Hepatocyte (in vitro differentiated cells): ENCODE data around the gene DCDC2. TPM values are rescaled to one million over a fixed set of nuclear protein-coding genes. Genes with fewer than 3 reads are reported as not detected.
A peak's percentile ranks its signal among the peaks of the same experiment; 100 is the strongest.
"Not testable (repeated sequence)": the region's sequence is repeated elsewhere in the genome, so short reads cannot be mapped to it uniquely, and the experiment has no call there.

Source experiments
- DNase-seq: peaks from one replicate; pipeline ENCODE4 v3.0.0-alpha.2; 2016; ENCODE audit warnings: low spot score
- H2AFZ ChIP-seq: fragments of 200-600 bp; sonication (generic); 2 replicates; pipeline ENCODE4 v1.6.0; 2016; ENCODE audit warnings: antibody characterized with exemption, mild to moderate bottlenecking
- H3K27ac ChIP-seq: fragments of 200-600 bp; sonication (generic); 2 replicates; pipeline ENCODE4 v1.5.1; 2016; ENCODE audit warnings: mild to moderate bottlenecking
- H3K27me3 ChIP-seq: fragments of 200-600 bp; sonication (generic); 2 replicates; pipeline ENCODE4 v1.6.1; 2016
- H3K36me3 ChIP-seq: fragments of 200-600 bp; sonication (generic); replicated peaks from 2 replicates; pipeline ENCODE4 v1.5.1; 2016; ENCODE audit warnings: low read depth; ENCODE audit not compliant: insufficient read depth
- H3K4me1 ChIP-seq: fragments of 200-600 bp; sonication (generic); 2 replicates; pipeline ENCODE4 v1.5.1; 2016; ENCODE audit warnings: mild to moderate bottlenecking, moderate library complexity; ENCODE audit not compliant: insufficient read depth
- H3K4me2 ChIP-seq: fragments of 200-600 bp; sonication (generic); 2 replicates; pipeline ENCODE4 v1.6.0; 2016
- H3K4me3 ChIP-seq: fragments of 200-600 bp; sonication (generic); 2 replicates; pipeline ENCODE4 v1.5.1; 2016; ENCODE audit warnings: mild to moderate bottlenecking
- H3K79me2 ChIP-seq: fragments of 200-600 bp; sonication (generic); 2 replicates; pipeline ENCODE4 v1.6.0; 2017; ENCODE audit warnings: mild to moderate bottlenecking
- H3K9me2 ChIP-seq: fragments of 200-600 bp; sonication (generic); replicated peaks from 2 replicates; pipeline ENCODE4 v1.6.0; 2017; ENCODE audit warnings: mild to moderate bottlenecking; ENCODE audit not compliant: insufficient read depth
- H3K9me3 ChIP-seq: fragments of 200-600 bp; sonication (generic); 2 replicates; pipeline ENCODE4 v1.5.1; 2016; ENCODE audit warnings: low read depth, mild to moderate bottlenecking
- H4K20me1 ChIP-seq: fragments of 200-600 bp; sonication (generic); 2 replicates; pipeline ENCODE4 v1.6.0; 2016; ENCODE audit warnings: mild to moderate bottlenecking; ENCODE audit not compliant: insufficient read depth, poor library complexity, severe bottlenecking
- EZH2phosphoT487 ChIP-seq: fragments of 200-600 bp; sonication (generic); IDR thresholded peaks from one replicate; pipeline ENCODE4 v1.6.1; 2018; ENCODE audit warnings: antibody characterized with exemption, mild to moderate bottlenecking, low read depth, moderate library complexity; ENCODE audit not compliant: unreplicated experiment, severe bottlenecking
- whole genome bisulfite sequencing: methylation state at CpG from one replicate; pipeline ENCODE4 v1.1.6; 2016; ENCODE audit warnings: low lambda C conversion rate; ENCODE audit errors: missing lambda C conversion rate; 5-methylcytosine and 5-hydroxymethylcytosine counted together
- polyA plus RNA-seq: library from polyadenylated mRNA; unstranded; fragments of >200 nt; fragmentation: Nextera tagmentation; extraction: Ambion mirVana; gene quantifications from 2 replicates; pipeline ENCODE4 v1.2.1, GENCODE V29; 2016
- total RNA-seq: library from RNA; depleted of rRNA; stranded (reverse); fragments of >200 nt; gene quantifications from 2 replicates; pipeline ENCODE4 v1.2.3, GENCODE V29; 2014
- TF ChIP-seq, protein P1 (sequence below): fragments of 200-600 bp; sonication (generic); IDR thresholded peaks from 2 replicates; pipeline ENCODE4 v1.5.1; 2016; ENCODE audit warnings: antibody characterized with exemption, mild to moderate bottlenecking; ENCODE audit not compliant: poor library complexity

DCDC2 gene
- total and polyA plus RNA-seq, 2 experiments from 2014 or later = 2.7 to 4.7 TPM

GRCh38 chr6:24385536-24386269 lies 27.8 kb upstream of the DCDC2 start:
- no peak overlapping the region for H3K4me3 ChIP-seq
- no peak for TF ChIP-seq EZH2phosphoT487
- TF ChIP-seq, protein P1, sequence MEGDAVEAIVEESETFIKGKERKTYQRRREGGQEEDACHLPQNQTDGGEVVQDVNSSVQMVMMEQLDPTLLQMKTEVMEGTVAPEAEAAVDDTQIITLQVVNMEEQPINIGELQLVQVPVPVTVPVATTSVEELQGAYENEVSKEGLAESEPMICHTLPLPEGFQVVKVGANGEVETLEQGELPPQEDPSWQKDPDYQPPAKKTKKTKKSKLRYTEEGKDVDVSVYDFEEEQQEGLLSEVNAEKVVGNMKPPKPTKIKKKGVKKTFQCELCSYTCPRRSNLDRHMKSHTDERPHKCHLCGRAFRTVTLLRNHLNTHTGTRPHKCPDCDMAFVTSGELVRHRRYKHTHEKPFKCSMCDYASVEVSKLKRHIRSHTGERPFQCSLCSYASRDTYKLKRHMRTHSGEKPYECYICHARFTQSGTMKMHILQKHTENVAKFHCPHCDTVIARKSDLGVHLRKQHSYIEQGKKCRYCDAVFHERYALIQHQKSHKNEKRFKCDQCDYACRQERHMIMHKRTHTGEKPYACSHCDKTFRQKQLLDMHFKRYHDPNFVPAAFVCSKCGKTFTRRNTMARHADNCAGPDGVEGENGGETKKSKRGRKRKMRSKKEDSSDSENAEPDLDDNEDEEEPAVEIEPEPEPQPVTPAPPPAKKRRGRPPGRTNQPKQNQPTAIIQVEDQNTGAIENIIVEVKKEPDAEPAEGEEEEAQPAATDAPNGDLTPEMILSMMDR = no peak
- H2AFZ ChIP-seq = no peak overlapping the region
- H3K36me3 ChIP-seq = no peaks in the 10 kb centered on the region
- H3K9me3 ChIP-seq = no peaks in the 10 kb centered on the region
- 71% methylated on average over 8 of the region's 8 CpGs for WGBS
- no peak for DNase-seq
- no peaks in the 10 kb centered on the region for H3K4me1 ChIP-seq
- H3K27ac ChIP-seq = peak overlapping the region; percentile 36
- peak overlapping the region; percentile 27 for H3K4me2 ChIP-seq
- H3K79me2 ChIP-seq = peaks cover 4% of the 10 kb centered on the region
- no peaks in the 10 kb centered on the region for H4K20me1 ChIP-seq
- no peaks in the 10 kb centered on the region for H3K27me3 ChIP-seq
- H3K9me2 ChIP-seq = no peaks in the 10 kb centered on the region

- H3K27me3 ChIP-seq, H3K27ac ChIP-seq: not testable (repeated sequence)
Measured at GRCh38 chr6:24384369-24385130, 26.7 kb upstream of the DCDC2 start.

DNA sequence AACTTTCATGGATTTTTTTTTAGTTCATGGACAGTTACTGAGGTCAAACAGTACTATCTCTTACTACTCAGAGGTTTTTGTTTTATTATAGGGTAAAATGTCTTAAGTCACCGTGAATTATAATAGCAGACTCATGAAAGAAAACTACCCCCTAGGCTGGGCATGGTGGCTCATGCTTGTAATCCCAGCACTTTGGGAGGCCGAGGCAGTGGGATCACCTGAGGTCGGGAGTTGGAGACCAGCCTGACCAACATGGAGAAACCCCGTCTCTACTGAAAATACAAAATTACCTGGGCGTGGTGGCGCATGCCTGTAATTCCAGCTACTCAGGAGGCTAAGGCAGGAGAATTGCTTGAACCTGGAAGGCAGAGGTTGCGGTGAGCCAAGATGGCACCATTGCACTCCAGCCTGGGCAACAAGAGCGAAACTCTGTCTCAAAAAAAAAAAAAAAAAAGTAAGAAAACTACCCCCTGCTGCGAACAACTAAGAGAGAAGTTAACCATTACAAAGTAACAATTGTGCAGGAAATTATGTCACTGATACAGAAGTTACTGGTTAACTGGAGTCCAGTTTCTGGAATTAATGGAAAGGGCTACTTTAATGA lies 25.1 kb upstream of the DCDC2 start:
- H3K36me3 ChIP-seq, H4K20me1 ChIP-seq, H3K9me3 ChIP-seq, H3K4me3 ChIP-seq, H3K27me3 ChIP-seq, H3K9me2 ChIP-seq, H3K4me1 ChIP-seq, H2AFZ ChIP-seq: not testable (repeated sequence)
- DNase-seq = peak; percentile 29
- WGBS = 68% methylated on average over 9 of the region's 9 CpGs
- Histone ChIP-seq H3K4me2 (peak overlapping the region; percentile 59), H3K79me2 (peaks cover 11% of the 10 kb centered on the region), H3K27ac (peak overlapping the region; percentile 83)

More at GRCh38 chr6:24384369-24385130, 26.7 kb upstream of the DCDC2 start:
- not testable (repeated sequence) for H3K9me3 ChIP-seq, H3K9me2 ChIP-seq, H4K20me1 ChIP-seq, H3K4me2 ChIP-seq, DNase-seq, H2AFZ ChIP-seq, H3K4me3 ChIP-seq, H3K4me1 ChIP-seq, H3K36me3 ChIP-seq
- 90% methylated on average over 5 of the region's 5 CpGs for WGBS
- H3K79me2 ChIP-seq = peaks cover 11% of the 10 kb centered on the region

DNA sequence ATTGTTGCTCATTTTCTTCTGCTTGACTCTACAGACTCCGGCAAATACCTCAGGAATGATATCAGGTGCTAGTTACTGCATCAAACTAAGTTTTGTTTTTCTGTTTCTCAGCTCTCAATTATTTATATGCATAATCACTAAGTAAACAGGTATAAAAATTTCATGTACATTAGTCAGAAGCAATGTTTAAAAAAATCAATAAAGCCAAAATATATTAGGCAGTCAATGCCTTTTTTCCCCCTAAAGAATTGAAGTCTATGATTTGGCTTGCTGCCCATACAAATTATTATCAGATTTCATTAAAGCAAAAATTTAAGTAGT lies 24.3 kb upstream of the DCDC2 start:
- H3K36me3 ChIP-seq = no peaks in the 10 kb centered on the region
- no peaks in the 10 kb centered on the region for H3K9me3 ChIP-seq
- H3K79me2 ChIP-seq = peaks cover 11% of the 10 kb centered on the region
- DNase-seq = no peak
- H4K20me1 ChIP-seq = no peaks in the 10 kb centered on the region
- H3K27me3 ChIP-seq = no peaks in the 10 kb centered on the region
- no peaks in the 10 kb centered on the region for H3K4me1 ChIP-seq
- no peak overlapping the region for H3K4me3 ChIP-seq
- no peaks in the 10 kb centered on the region for H3K9me2 ChIP-seq
- TF ChIP-seq, protein P1 = no peak
- no peak for TF ChIP-seq EZH2phosphoT487
- H3K4me2 ChIP-seq = peak overlapping the region; percentile 59
- no peak overlapping the region for H2AFZ ChIP-seq
- peak overlapping the region; percentile 83 for H3K27ac ChIP-seq
- WGBS = 81% methylated on average over 1 of the region's 1 CpG
